ENCODE measurements around the gene CBFA2T2. TPM values are rescaled to one million over a fixed set of nuclear protein-coding genes. Genes with fewer than 3 reads are reported as not detected.

Gene CBFA2T2
- total RNA-seq, 1 experiment from 2014 or later = 13.1 TPM

GRCh38 chr20:33636776-33637175, 146.9 kb downstream of the CBFA2T2 start:
- Histone ChIP-seq H3K4me3 (ENCODE audit: low read depth, low read length, poor library complexity, severe bottlenecking) (no peak overlapping the region), H3K27ac (ENCODE audit: low read depth, low read length, poor library complexity, severe bottlenecking) (no peak overlapping the region), H3K36me3 (ENCODE audit: insufficient read depth, low read length, poor library complexity, severe bottlenecking) (peaks cover 8% of the 10 kb centered on the region), H3K27me3 (replicated peaks; ENCODE audit: insufficient read depth, low read depth, low read length, poor library complexity) (no peaks in the 10 kb centered on the region), H3K4me1 (ENCODE audit: insufficient read depth, low read length, poor library complexity, severe bottlenecking) (no peaks in the 10 kb centered on the region), H3K9me3 (ENCODE audit: low read depth, low read length, poor library complexity, severe bottlenecking) (no peaks in the 10 kb centered on the region)
- TF ChIP-seq CTCF (conservative IDR thresholded peaks at IDR 0.05; ENCODE audit: low read depth, low read length) = no peak
- no peak for TF ChIP-seq EZH2 (IDR thresholded peaks at IDR 0.05; ENCODE audit: borderline replicate concordance, low read depth, low read length, poor library complexity, severe bottlenecking)
- intact Hi-C loops (cut with micrococcal nuclease; ENCODE audit: unreplicated experiment) = no loop called here
- BruUV-seq (replicated peaks) = no TSS peak
- no peak for DNase-seq (ENCODE audit: low spot score)
- ChIA-PET POLR2A (ENCODE audit: low non-redundant PET) (no interaction called here), CTCF (interaction anchor here (0.5 kb wide), 1 partner anchor 16 kb away, joined by 4 read pairs; no protein-coding TSS in a partner anchor)

GRCh38 chr20:33640287-33640686, 150.4 kb downstream of the CBFA2T2 start:
- POLR2A ChIA-PET (ENCODE audit: low non-redundant PET) = no interaction called here
- intact Hi-C loops (cut with micrococcal nuclease; ENCODE audit: unreplicated experiment) = no loop called here
- BruUV-seq (replicated peaks) = no TSS peak

GRCh38 chr20:33644313-33645071, 154.6 kb downstream of the CBFA2T2 start:
- Histone ChIP-seq H3K27me3 (replicated peaks; ENCODE audit: insufficient read depth, low read depth, low read length, poor library complexity) (no peaks in the 10 kb centered on the region), H3K36me3 (ENCODE audit: insufficient read depth, low read length, poor library complexity, severe bottlenecking) (peaks cover 8% of the 10 kb centered on the region), H3K4me1 (ENCODE audit: insufficient read depth, low read length, poor library complexity, severe bottlenecking) (no peaks in the 10 kb centered on the region), H3K27ac (ENCODE audit: low read depth, low read length, poor library complexity, severe bottlenecking) (no peak overlapping the region), H3K9me3 (ENCODE audit: low read depth, low read length, poor library complexity, severe bottlenecking) (no peaks in the 10 kb centered on the region), H3K4me3 (ENCODE audit: low read depth, low read length, poor library complexity, severe bottlenecking) (no peak overlapping the region)
- ChIA-PET CTCF (no interaction called here), POLR2A (ENCODE audit: low non-redundant PET) (no interaction called here)
- DNase-seq (ENCODE audit: low spot score) = no peak
- TF ChIP-seq EZH2 (IDR thresholded peaks at IDR 0.05; ENCODE audit: borderline replicate concordance, low read depth, low read length, poor library complexity, severe bottlenecking) (no peak), CTCF (conservative IDR thresholded peaks at IDR 0.05; ENCODE audit: low read depth, low read length) (no peak)
- no TSS peak for BruUV-seq (replicated peaks)
- intact Hi-C loops (cut with micrococcal nuclease; ENCODE audit: unreplicated experiment) = no loop called here

More at GRCh38 chr20:33640287-33640686, 150.4 kb downstream of the CBFA2T2 start:
- no peaks in the 10 kb centered on the region for H3K27me3 ChIP-seq (replicated peaks; ENCODE audit: insufficient read depth, low read depth, low read length, poor library complexity)
- TF ChIP-seq CTCF (conservative IDR thresholded peaks at IDR 0.05; ENCODE audit: low read depth, low read length) (no peak), EZH2 (IDR thresholded peaks at IDR 0.05; ENCODE audit: borderline replicate concordance, low read depth, low read length, poor library complexity, severe bottlenecking) (no peak)
- CTCF ChIA-PET = no interaction called here
- no peaks in the 10 kb centered on the region for H3K9me3 ChIP-seq (ENCODE audit: low read depth, low read length, poor library complexity, severe bottlenecking)
- H3K36me3 ChIP-seq (ENCODE audit: insufficient read depth, low read length, poor library complexity, severe bottlenecking) = peaks cover 4% of the 10 kb centered on the region
- no peak overlapping the region for H3K27ac ChIP-seq (ENCODE audit: low read depth, low read length, poor library complexity, severe bottlenecking)
- no peaks in the 10 kb centered on the region for H3K4me1 ChIP-seq (ENCODE audit: insufficient read depth, low read length, poor library complexity, severe bottlenecking)
- no peak overlapping the region for H3K4me3 ChIP-seq (ENCODE audit: low read depth, low read length, poor library complexity, severe bottlenecking)
- no peak for DNase-seq (ENCODE audit: low spot score)

All from A673 (cell line).